Calu3 (cell line): ENCODE measurements around the gene ARHGDIG. TPM values are rescaled to one million over a fixed set of nuclear protein-coding genes. Genes with fewer than 3 reads are reported as not detected.

Experiments
- BruUV-seq: library from RNA; stranded (reverse); fragments of 400-500 nt; replicated peaks from 2 replicates; lab custom pipeline; 2021; lab: Mats Ljungman, UMichigan
- CTCF ChIA-PET: fragments of 300-600 bp; sonication (Branson Sonifier 250); formaldehyde crosslinking; loops from one replicate; lab custom pipeline; 2022; ENCODE audit warnings: antibody characterized with exemption; lab: Charles Lee
- DNase-seq: peaks from one replicate; pipeline ENCODE4 v3.0.0; 2022
- H3K27ac Mint-ChIP-seq: one replicate; pipeline ENCODE4 v1.8.0; 2022; ENCODE audit warnings: mixed read lengths; ENCODE audit not compliant: unreplicated experiment
- H3K27me3 Mint-ChIP-seq: one replicate; pipeline ENCODE4 v1.8.0; 2022; ENCODE audit warnings: mixed read lengths; ENCODE audit not compliant: unreplicated experiment
- H3K36me3 Mint-ChIP-seq: one replicate; pipeline ENCODE4 v1.8.0; 2022; ENCODE audit warnings: mild to moderate bottlenecking, moderate library complexity, mixed read lengths; ENCODE audit not compliant: insufficient read depth, unreplicated experiment
- H3K4me1 Mint-ChIP-seq: one replicate; pipeline ENCODE4 v1.8.0; 2022; ENCODE audit warnings: mild to moderate bottlenecking, low read depth, mixed read lengths; ENCODE audit not compliant: unreplicated experiment
- H3K4me3 Mint-ChIP-seq: one replicate; pipeline ENCODE4 v1.8.0; 2022; ENCODE audit warnings: mild to moderate bottlenecking, low read depth, moderate library complexity, mixed read lengths; ENCODE audit not compliant: unreplicated experiment
- H3K9me3 Mint-ChIP-seq: one replicate; pipeline ENCODE4 v1.8.0; 2022; ENCODE audit warnings: low read depth, mixed read lengths; ENCODE audit not compliant: unreplicated experiment
- CTCF ChIP-seq: fragments of 200-600 bp; IDR thresholded peaks from one replicate; pipeline ENCODE4 v1.8.0; 2022; ENCODE audit warnings: antibody characterized with exemption; ENCODE audit not compliant: unreplicated experiment
- intact Hi-C: fragments of 100-400 bp; cut with micrococcal nuclease; formaldehyde crosslinking; loops from one replicate; pipeline ENCODE4 v1.10.0; 2022; ENCODE audit not compliant: unreplicated experiment
- total RNA-seq: library from RNA; stranded (reverse); gene quantifications from 2 replicates; pipeline ENCODE4 v1.2.3, GENCODE V29; 2022

The ARHGDIG gene
- total RNA-seq, 1 experiment from 2014 or later, result not detected

DNA sequence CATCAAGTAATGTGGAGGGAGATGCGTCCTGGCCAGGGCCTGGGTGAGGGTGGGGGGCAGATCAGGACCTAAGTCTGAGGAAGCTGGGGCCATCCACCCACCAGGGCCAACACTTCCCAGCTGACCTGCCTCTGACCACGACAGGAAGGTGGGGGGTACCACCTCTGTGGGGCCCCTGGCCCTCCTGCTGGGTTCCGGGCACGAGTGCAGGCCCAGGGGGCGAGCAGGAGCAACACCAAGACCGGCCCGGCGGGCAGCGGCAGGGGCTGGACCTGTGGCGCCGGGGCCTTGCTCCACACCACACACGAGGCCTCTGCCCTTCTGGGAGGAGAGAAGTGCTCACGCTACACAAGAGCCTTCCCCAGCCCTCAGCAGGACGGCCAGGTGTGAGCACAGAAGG, 15.9 kb downstream of the ARHGDIG start:
- intact Hi-C loops, result no loop called here
- CTCF ChIA-PET, result no interaction called here
- Mint-ChIP-seq H3K36me3 (peaks cover 64% of the 10 kb centered on the region), H3K4me1 (no peaks in the 10 kb centered on the region), H3K9me3 (no peaks in the 10 kb centered on the region), H3K4me3 (no peak overlapping the region), H3K27me3 (no peaks in the 10 kb centered on the region), H3K27ac (no peak overlapping the region)
- no TSS peak for BruUV-seq
- no peak for DNase-seq
- no peak for TF ChIP-seq CTCF

- intact Hi-C loops, result no loop called here
- no peak overlapping the region for H3K4me3 Mint-ChIP-seq
- BruUV-seq, result no TSS peak
- peaks cover 61% of the 10 kb centered on the region for H3K36me3 Mint-ChIP-seq
- no peak overlapping the region for H3K27ac Mint-ChIP-seq
- no peak for DNase-seq
- no peak for TF ChIP-seq CTCF
- H3K27me3 Mint-ChIP-seq, result no peaks in the 10 kb centered on the region
- no peaks in the 10 kb centered on the region for H3K9me3 Mint-ChIP-seq
- CTCF ChIA-PET, result no interaction called here
- H3K4me1 Mint-ChIP-seq, result no peaks in the 10 kb centered on the region
Observed at GRCh38 chr16:296806-297510, 16.6 kb downstream of the ARHGDIG start.

GRCh38 chr16:297832-298231, 17.4 kb downstream of the ARHGDIG start:
- intact Hi-C loops, result no loop called here
- no TSS peak for BruUV-seq
- no peak overlapping the region for H3K27ac Mint-ChIP-seq
- DNase-seq, result no peak
- H3K4me1 Mint-ChIP-seq, result no peaks in the 10 kb centered on the region
- no peak overlapping the region for H3K4me3 Mint-ChIP-seq
- no peaks in the 10 kb centered on the region for H3K9me3 Mint-ChIP-seq
- CTCF ChIA-PET, result no interaction called here
- peaks cover 58% of the 10 kb centered on the region for H3K36me3 Mint-ChIP-seq
- no peak for TF ChIP-seq CTCF
- no peaks in the 10 kb centered on the region for H3K27me3 Mint-ChIP-seq

- no peak for TF ChIP-seq CTCF
- BruUV-seq, result no TSS peak
- intact Hi-C loops, result no loop called here
- Mint-ChIP-seq H3K9me3 (no peaks in the 10 kb centered on the region), H3K4me3 (no peak overlapping the region), H3K4me1 (no peaks in the 10 kb centered on the region), H3K27ac (no peak overlapping the region), H3K27me3 (no peaks in the 10 kb centered on the region), H3K36me3 (peaks cover 56% of the 10 kb centered on the region)
- CTCF ChIA-PET, result no interaction called here
- no peak for DNase-seq
Observed at GRCh38 chr16:301235-301634, 20.8 kb downstream of the ARHGDIG start.
